NOMO-1 treated with DMSO at 0.1 percent for 48 hours (cell line): ENCODE results near the gene CTNND2.

Experiments used
- DNase-seq: peaks from one replicate; lab custom pipeline; 2025; ENCODE audit not compliant: unreplicated experiment; lab: John Stamatoyannopoulos, UW

Gene CTNND2

DNA sequence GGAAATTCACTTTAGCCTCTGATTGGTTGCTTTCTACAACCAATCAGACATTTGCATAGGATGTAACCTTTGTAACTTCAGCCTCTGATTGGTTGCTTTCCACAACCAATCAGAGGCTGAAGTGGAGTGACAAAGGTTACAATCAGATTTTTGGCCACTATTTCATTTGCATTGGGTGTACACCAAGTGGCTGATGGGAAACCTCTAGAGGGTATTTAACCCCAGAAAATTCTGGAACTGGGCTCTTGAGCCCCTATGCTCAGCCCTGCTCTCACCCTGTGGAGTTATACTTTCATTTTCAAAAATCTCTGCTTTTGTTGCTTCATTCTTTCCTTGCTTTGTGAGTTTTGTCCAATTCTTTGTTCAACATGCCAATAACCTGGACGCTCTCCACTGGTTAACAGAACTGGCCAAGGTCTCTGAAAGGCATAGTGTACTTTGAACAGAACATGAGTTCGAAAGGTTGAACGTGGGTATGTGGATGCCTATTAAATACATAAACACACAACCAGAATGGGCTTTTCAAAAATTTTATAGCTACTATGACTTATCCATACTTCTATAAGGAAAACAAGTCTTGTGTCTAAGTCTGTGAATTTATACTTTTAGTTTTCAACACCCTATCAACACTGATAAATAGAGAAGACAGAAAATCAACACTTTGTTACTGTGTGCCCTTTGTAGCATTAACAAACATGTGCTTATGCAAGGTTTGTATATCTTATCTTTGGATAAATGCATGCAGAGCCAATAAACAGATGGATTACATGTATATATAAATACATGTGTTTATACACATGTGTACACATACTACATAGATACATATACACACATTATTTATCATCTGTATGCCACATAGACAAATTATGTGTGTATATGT is 568.1 kb downstream of the CTNND2 start:
- no peak for DNase-seq

DNA sequence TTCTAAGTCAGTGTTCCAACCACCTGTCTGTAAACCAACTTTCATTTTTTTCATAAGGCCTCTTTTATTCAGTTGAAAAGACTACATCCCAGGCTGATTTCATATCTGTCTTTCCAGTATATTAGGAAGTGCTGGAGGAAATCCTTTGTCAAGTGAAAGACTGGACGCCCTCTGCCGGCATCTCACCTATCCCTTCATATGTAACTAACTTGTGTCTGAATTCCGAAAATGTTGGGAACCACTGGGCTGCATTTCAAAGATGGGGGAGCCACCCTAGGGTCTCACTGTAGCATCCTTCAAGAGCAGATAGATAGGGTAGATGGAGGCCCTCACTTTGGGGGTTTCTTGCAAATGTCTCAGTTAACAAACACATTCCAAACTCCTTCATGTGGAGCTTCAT is 569.8 kb downstream of the CTNND2 start:
- DNase-seq = no peak

DNA sequence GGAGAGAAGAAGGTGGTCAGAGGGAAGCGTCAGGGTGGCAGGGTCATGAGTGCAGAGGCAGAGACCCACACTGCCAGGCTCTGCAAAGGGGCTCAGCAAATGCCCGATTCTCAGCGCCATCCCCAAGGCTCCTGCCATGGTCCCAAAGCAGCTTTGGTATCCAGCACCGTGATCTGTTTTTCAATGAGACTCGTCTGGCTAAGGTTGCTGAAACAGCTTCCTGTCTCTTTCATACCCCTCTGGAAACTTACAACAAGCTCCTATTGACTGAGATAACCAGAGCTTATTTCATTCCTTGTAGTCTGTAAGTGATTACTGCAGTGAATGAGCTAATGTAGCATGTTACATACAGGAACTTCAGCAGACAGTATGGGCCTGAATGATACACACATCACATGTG is 574.6 kb downstream of the CTNND2 start:
- DNase-seq = no peak

- no peak for DNase-seq
These were observed 579.5 kb downstream of the CTNND2 start for GRCh38 chr5:11324521-11325289.

GRCh38 chr5:11323761-11324160 is 580.5 kb downstream of the CTNND2 start:
- no peak for DNase-seq

- peak; percentile 99 for DNase-seq
These were observed 582.1 kb downstream of the CTNND2 start for GRCh38 chr5:11322133-11322532.

DNA sequence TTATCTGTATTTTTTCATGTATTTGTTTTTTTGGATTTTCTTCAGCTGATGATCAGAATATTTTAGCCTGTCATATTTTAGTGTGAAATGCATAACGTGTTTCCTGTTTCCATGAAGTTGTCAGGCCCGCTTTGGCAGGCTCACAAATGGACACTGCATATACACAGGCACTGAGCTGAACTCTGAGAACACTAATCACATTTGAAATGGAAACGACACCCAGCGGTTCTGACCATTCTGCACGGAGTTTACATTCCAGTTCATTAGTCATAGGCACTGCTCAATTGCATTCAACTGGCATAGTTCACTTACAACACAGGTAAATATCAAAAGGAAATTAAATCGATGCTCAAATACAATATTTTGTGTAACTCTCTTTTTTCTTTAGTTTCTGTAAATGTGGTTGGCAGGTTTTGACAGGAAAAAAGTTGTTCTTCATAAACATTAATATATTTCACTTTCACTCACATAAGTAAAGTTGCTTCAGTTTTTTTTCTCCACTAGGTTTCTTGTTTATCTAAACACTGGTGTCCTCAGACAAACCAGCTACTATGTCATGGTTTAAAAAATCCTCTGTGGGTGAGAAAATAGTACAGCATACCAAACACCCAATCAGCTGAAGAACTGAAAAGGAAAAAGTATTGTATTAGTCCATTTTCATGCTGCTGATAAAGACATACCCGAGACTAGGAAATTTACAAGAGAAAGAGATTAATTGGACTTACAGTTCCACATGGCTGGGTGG is 584.2 kb downstream of the CTNND2 start:
- no peak for DNase-seq

- peak; percentile 31 for DNase-seq
These were observed 590.6 kb downstream of the CTNND2 start for GRCh38 chr5:11313694-11314093.

DNA sequence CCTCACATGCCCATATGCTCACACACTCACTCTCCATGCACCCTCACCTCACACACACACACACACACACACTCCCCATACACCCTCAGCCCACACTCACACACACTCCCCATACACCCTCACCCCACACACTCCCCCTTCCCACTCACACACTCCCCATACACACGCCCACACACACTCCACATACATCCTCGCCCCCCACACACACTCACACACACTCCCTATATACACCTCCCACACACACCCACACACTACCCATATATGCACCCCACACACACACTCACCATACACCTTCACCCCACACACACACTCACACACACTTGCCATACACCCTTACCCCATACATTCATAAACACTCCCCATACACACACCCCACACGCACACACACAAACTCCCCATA is 592.5 kb downstream of the CTNND2 start:
- DNase-seq = no peak

DNA sequence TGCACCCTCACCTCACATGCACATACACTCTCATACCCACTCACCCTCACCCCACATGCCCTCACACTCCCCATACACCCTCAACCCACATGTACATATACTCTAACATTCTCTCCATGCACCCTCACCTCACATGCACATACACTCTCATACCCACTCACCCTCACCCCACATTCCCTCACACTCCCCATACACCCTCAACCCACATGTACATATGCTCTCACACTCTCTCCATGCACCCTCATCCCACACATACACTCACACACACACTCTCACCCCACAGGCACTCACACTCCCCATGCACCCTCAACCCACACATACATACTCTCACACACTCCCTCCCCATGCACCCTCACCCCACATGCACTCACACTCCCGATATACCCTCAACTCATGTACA is 593.0 kb downstream of the CTNND2 start:
- DNase-seq = no peak

GRCh38 chr5:11310158-11310557 is 594.1 kb downstream of the CTNND2 start:
- no peak for DNase-seq

GRCh38 chr5:11306365-11306764 is 597.9 kb downstream of the CTNND2 start:
- DNase-seq = no peak

- no peak for DNase-seq
These were observed 599.0 kb downstream of the CTNND2 start for GRCh38 chr5:11305245-11305644.

GRCh38 chr5:11304641-11305040 is 599.6 kb downstream of the CTNND2 start:
- DNase-seq = no peak

GRCh38 chr5:11302663-11303062 is 601.6 kb downstream of the CTNND2 start:
- peak; percentile 94 for DNase-seq

DNA sequence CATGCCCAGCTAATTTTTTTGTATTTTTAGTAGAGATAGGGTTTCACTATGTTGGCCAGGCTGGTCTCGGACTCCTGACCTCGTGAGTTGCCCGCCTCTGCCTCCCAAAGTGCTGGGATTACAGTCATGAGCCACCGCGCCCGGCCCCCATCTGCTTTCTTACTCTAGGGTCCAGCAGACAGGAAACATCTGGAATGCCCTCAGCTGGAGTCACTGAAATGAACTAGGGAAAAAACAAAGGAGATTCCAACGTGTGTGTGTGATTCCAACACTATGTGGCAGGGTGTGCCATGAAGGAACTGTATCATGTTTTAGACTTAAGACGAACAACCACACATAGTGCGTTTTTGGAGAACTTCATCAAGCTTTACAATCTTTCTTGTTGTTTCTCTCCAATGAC is 603.1 kb downstream of the CTNND2 start:
- DNase-seq = no peak

DNA sequence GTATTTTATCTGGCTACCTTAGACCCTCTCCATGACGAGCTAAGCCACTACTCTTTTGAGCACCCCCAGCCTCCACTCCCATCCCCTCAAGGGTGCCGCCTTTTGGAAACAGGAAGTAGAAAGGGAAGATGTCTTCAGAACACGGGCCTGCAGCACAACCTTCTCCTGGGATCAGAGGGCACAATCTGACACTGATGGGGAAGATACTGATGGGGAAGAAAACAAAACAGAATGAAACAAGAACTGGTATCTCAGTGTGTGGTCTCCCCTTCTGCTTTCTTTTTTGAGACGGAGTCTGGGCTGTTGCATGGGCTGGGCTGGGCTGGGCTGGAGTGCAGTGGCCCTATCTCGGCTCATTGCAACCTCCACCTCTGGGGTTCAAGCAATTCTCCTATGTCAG is 603.5 kb downstream of the CTNND2 start:
- peak; percentile 54 for DNase-seq

GRCh38 chr5:11298877-11299276 is 605.4 kb downstream of the CTNND2 start:
- DNase-seq = no peak

DNA sequence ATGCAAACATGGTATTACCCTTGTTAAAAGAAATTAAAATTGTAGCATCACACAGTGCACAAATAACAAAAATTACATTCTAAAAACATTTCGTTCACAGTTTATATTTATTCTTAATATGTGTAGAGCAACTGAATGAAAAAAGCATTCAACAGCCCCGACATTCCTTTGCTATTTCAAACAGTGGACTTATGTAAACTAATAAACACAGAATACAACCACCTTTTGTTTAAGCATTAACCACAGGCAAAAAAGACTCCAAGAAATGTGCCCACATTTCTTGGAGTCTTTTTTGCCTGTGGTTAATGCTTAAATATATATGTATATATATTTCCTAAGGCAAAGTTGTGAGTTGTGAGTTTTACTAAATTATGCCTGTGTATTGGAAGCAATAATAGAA is 610.7 kb downstream of the CTNND2 start:
- no peak for DNase-seq

GRCh38 chr5:11292648-11293356 is 611.4 kb downstream of the CTNND2 start:
- no peak for DNase-seq

DNA sequence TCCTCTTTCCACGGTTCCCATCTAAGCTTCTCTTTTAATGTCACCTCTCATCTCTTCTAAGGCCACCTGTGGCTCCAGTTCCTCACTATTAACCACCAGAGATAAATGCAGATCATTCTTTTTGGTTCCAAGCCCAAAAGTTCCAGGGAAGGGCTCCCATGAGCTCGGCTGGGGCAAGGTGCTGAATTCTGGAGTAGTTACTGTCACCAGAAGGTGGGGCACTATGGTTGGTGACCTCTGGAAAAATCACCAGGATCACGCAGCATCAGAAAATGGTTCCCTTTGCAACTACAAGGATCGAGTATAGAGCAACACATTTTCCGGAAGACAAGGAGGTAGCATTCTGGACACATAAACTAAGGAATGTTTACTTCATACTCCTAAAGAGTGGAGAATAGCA is 614.5 kb downstream of the CTNND2 start:
- DNase-seq = no peak
